GM13976 (cell line): ENCODE results near the gene TUFT1.

Experiments
- DNase-seq: peaks from one replicate; pipeline ENCODE4 v3.0.0; 2012; ENCODE audit warnings: low spot score
- in situ Hi-C: fragments of 300-500 bp; cut with MboI; formaldehyde crosslinking; loops from one replicate; pipeline ENCODE4 v1.12.0; 2022; ENCODE audit warnings: low sequenced_read_pairs, mixed read lengths, inconsistent platforms; ENCODE audit not compliant: unreplicated experiment
- TF ChIP-seq, protein P1 (sequence below): IDR thresholded peaks from 2 replicates; pipeline ENCODE4 v1.5.1; 2012; ENCODE audit warnings: borderline replicate concordance, mild to moderate bottlenecking; ENCODE audit not compliant: insufficient read depth; ENCODE audit errors: extremely low read depth, missing control alignments, control extremely low read depth

The TUFT1 gene

DNA sequence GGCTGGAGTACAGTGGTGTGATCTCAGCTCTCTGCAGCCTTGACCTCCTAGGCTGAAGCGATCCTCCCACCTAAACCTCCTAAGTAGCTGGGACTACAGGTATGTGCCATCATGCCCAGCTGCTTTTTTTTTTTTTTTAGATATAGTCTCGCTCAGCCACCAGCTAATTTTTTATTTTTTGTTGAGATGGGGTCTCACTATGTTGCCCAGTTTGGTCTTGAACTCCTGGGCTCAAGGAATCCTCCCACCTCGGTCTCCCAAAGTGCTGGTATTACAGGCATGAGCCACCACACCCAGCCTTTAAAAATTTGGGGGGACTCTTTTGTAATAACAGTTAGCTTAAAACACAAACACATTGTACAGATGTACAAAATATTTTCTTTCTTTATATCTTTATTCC, 70.0 kb downstream of the TUFT1 start:
- in situ Hi-C loops = no loop called here
- TF ChIP-seq, protein P1, sequence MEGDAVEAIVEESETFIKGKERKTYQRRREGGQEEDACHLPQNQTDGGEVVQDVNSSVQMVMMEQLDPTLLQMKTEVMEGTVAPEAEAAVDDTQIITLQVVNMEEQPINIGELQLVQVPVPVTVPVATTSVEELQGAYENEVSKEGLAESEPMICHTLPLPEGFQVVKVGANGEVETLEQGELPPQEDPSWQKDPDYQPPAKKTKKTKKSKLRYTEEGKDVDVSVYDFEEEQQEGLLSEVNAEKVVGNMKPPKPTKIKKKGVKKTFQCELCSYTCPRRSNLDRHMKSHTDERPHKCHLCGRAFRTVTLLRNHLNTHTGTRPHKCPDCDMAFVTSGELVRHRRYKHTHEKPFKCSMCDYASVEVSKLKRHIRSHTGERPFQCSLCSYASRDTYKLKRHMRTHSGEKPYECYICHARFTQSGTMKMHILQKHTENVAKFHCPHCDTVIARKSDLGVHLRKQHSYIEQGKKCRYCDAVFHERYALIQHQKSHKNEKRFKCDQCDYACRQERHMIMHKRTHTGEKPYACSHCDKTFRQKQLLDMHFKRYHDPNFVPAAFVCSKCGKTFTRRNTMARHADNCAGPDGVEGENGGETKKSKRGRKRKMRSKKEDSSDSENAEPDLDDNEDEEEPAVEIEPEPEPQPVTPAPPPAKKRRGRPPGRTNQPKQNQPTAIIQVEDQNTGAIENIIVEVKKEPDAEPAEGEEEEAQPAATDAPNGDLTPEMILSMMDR = no peak
- DNase-seq = no peak

DNA sequence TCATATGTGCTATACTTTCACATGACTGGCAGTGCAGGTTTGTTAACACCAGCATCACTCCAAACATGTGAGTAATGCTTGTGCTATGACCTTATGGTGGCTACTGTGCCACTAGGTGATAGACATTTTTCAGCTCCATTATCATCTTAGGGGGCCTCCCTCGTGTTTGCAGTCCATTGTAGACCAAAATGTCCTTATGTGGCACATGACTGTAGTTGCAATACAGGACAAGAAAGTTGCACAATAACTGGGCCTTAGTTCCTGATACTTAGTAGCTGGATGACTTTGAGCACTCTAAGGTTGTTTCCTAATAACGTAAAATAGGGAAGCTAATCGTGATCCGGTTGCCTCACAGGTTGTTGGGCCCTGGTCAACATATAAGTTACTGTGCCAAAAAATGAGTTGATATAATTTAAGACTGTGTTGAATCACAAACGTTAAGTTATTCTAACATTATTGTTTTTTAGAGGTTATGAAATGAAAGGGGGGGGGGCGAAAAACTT, 71.2 kb downstream of the TUFT1 start:
- in situ Hi-C loops = no loop called here
- TF ChIP-seq, protein P1 = no peak
- no peak for DNase-seq

DNA sequence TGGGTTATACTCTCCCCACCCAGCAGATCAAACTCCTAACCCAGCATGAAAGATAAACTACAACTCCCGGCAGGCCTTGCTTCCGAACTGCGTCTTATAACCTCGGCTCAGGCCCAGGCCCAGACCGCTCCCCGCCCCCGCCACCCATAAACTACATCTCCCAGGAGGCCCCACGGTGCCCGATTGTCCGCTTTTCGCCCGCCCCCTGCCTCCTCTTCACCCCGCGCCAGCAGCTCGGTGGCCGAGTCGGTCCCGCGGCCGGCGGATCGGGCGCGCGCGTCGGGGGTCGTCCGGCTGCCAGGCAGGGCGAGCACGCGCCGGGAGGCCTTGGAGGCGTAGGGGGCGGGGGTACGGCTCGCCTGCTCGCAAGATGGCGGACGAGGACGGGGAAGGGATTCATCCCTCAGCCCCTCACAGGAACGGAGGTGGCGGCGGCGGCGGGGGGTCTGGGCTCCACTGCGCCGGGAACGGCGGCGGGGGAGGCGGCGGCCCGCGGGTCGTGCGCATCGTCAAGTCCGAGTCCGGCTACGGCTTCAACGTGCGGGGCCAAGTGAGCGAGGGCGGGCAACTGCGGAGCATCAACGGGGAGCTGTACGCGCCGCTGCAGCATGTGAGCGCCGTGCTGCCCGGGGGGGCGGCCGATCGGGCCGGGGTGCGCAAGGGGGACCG, 71.9 kb downstream of the TUFT1 start, which contains the start of gene SNX27:
Gene SNX27 (plus strand): TSS at position 219 of the 669 bp plus-strand sequence. CDS start 152 bp downstream, at position 371.
- TF ChIP-seq, protein P1 = no peak
- peak; percentile 95 for DNase-seq
- in situ Hi-C loops = no loop called here

DNA sequence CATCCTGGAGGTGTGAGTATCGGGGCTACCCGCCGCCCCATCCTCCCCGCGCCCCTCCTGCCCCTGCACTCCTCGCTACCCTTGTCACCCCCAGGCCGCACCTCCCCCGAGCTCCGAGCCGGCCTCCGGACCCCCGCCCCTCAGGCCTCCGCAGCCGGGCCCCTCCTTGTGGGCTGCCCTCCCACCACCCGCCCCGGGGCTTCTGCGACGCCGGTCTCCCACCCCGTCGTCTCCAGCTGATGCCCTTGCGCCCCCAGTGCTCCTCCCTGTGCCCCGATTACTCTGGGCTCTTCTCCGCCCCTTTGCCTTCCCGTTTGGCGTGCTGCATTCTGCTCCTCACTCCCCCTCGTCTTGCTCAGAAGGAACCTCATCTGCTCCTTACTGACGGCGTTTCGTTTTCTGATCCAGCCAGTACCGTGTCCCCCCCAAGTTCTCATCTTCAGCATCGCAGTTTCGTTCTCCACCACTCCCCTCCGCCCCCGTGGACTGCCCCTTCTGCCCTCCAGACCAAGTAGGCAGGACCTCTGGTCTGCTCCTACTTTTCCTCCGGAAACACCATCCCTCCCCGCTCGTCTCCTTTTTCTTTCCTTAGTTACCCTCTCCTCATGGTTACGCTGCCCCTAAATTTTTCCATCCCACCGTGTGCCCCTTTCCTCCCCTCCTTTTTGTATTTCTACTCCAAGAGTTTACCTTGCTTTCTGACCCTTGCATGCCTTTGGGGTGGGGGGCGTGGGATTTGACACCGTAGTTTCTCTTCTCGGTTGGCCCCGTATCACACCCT, 72.6 kb downstream of the TUFT1 start:
- TF ChIP-seq, protein P1 = no peak
- in situ Hi-C loops = no loop called here
- peak; percentile 57 for DNase-seq

DNA sequence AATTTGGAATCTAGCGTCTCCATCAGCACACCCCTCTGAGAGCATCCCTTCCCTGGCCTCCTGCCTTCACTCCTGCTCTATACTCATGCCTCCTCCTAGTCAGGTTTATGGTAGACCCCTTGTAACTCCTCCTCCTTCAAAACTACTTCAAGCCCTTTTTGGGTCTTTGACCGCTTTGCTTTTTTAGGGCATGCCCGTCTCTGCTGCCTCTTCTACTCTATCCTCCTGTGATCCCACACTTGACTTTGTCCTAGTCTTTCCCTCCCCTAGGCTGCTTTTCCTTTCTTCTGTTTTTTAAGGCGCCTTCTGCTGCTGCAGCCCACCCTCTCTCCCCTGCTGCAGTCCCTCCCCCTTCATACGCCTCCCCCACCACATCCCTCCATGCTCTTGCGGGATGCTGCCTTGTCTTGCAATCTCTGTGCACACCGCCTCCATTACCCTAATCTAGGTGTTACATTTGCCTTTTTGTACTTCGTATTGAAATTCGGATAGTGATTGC, 73.2 kb downstream of the TUFT1 start:
- DNase-seq = no peak
- TF ChIP-seq, protein P1 = no peak
- in situ Hi-C loops = no loop called here

DNA sequence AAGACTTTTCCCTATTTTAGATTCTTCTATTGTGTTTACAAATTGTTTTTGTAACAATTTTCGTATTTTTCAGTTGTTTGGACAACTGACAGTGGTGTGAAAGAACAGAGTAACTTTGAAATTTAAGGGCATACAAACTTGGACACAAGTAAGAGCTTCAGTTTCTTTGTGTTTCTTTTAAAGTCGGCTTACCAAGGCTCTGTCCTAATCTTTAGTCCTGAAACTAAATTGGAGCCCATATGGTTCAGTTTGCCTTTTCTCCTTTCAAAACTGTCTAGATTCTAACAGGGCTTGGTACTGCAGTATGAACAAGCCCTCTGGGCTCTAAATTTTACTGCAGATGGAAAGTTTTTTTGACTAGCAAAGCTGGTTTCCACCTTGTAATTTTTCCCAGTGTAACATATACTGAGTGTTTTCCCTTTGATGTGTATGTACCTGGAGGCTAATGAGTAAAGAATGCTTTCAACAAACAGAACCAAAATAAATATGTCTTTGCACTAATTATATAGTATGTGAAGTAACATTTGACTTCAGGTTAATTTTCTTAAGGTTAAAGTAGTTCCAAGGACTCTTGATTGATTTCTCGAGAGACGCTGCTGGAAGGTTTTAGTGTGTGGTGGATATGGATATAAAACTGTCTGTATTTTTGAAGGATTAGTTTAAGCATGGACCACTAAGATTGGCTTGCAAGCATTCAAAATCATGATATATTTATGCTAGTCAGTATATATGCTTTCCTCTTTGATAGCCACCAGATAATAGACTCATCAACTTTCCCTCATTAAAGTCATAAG, 75.8 kb downstream of the TUFT1 start:
- in situ Hi-C loops = no loop called here
- TF ChIP-seq, protein P1 = no peak
- DNase-seq = no peak
